K562 (cell line): ENCODE data around the gene CBX8. TPM values are rescaled to one million over a fixed set of nuclear protein-coding genes. Genes with fewer than 3 reads are reported as not detected.

Experiments
- CBFA2T2 ChIP-seq: fragments of 450-650 bp; conservative IDR thresholded peaks from 2 replicates; pipeline ENCODE4 v1.6.1; 2017; ENCODE audit warnings: mild to moderate bottlenecking
- COPS2 ChIP-seq: fragments of 450-650 bp; conservative IDR thresholded peaks from 2 replicates; pipeline ENCODE4 v1.6.1; 2016; ENCODE audit warnings: mild to moderate bottlenecking, moderate library complexity
- E2F3 ChIP-seq: fragments of 250-450 bp; sonication (Bioruptor Pico); IDR thresholded peaks from 2 replicates; pipeline ENCODE4 v1.4.0; 2020; ENCODE audit warnings: mild to moderate bottlenecking
- GTF2E2 ChIP-seq: fragments of 200-800 bp; sonication (Bioruptor generic); IDR thresholded peaks from 2 replicates; pipeline ENCODE4 v1.6.1; 2016; ENCODE audit warnings: missing genetic modification characterization, missing compliant biosample characterization
- KLF10 ChIP-seq: fragments of 250-450 bp; sonication (Bioruptor Pico); IDR thresholded peaks from 2 replicates; pipeline ENCODE4 v1.6.1; 2021; ENCODE audit warnings: matching md5 sums
- L3MBTL2 ChIP-seq: fragments of 450-650 bp; IDR thresholded peaks from 2 replicates; pipeline ENCODE4 v1.6.1; 2016; ENCODE audit warnings: mild to moderate bottlenecking, moderate library complexity
- MTA3 ChIP-seq: fragments of 450-650 bp; formaldehyde crosslinking; IDR thresholded peaks from 2 replicates; pipeline ENCODE4 v1.6.1; 2017; ENCODE audit warnings: mild to moderate bottlenecking, borderline replicate concordance
- NONO ChIP-seq, 2 experiments: fragments of 200-400 bp in 1 of 2; fragments of 450-650 bp in 1 of 2; formaldehyde crosslinking in 1 of 2; IDR thresholded peaks; 2 replicates each; pipeline ENCODE4 v1.6.1; 2017; ENCODE audit warnings: low read depth in 2 of 2, mild to moderate bottlenecking in 2 of 2, moderate library complexity in 2 of 2, low read length in 1 of 2
- PPARD ChIP-seq: fragments of 250-450 bp; sonication (Bioruptor Pico); IDR thresholded peaks from 2 replicates; pipeline ENCODE4 v1.8.0; 2022; ENCODE audit warnings: inconsistent platforms, mild to moderate bottlenecking, moderate library complexity
- RBM17 ChIP-seq: fragments of 200-400 bp; formaldehyde crosslinking; IDR thresholded peaks from 2 replicates; pipeline ENCODE4 v1.6.1; 2017; ENCODE audit warnings: low read depth, mild to moderate bottlenecking, low read length, borderline replicate concordance
- RFX5 ChIP-seq: IDR thresholded peaks from 2 replicates; pipeline ENCODE4 v1.6.1; 2011; ENCODE audit warnings: low read depth, mild to moderate bottlenecking, improper control_type of control experiment, low read length
- RFX7 ChIP-seq: fragments of 250-450 bp; sonication (Bioruptor Pico); IDR thresholded peaks from 2 replicates; pipeline ENCODE4 v1.5.1; 2021; ENCODE audit warnings: mild to moderate bottlenecking
- SMAD4 ChIP-seq: fragments of 250-450 bp; sonication (Bioruptor Pico); conservative IDR thresholded peaks from 2 replicates; pipeline ENCODE4 v1.8.0; 2021; ENCODE audit warnings: inconsistent platforms, mild to moderate bottlenecking, moderate library complexity
- ZNF12 ChIP-seq: sonication (generic); formaldehyde crosslinking; IDR thresholded peaks from 2 replicates; pipeline ENCODE4 v1.4.0; 2020; ENCODE audit warnings: mild to moderate bottlenecking, missing genetic modification reagents
- ZNF311 ChIP-seq: fragments of 250-450 bp; sonication (Bioruptor Pico); IDR thresholded peaks from 2 replicates; pipeline ENCODE4 v1.4.0; 2020; ENCODE audit warnings: mild to moderate bottlenecking, moderate library complexity
- ZNF57 ChIP-seq: fragments of 450-650 bp; formaldehyde crosslinking; IDR thresholded peaks from 2 replicates; pipeline ENCODE4 v1.4.0; 2020; ENCODE audit warnings: mild to moderate bottlenecking, moderate library complexity
- polyA plus RNA-seq, 8 experiments: library from polyadenylated mRNA; depleted of rRNA in 4 of 8; stranded (reverse) in 5 of 8; unstranded in 3 of 8; fragments of >200 nt; fragmentation: Nextera tagmentation in 2 of 8; fragmentation: Illumina TruSeq in 1 of 8; extraction: Ambion mirVana in 2 of 8; extraction: Trizol in 1 of 8; gene quantifications; 2 replicates each; pipeline versions ENCODE4 v1.2.1 to v1.2.3, GENCODE V29; 2011 to 2014; ENCODE audit warnings: inconsistent platforms in 1 of 8, missing spikeins in 1 of 8
- total RNA-seq, 7 experiments: library from RNA; depleted of rRNA in 6 of 7; stranded (reverse); fragments of >200 nt in 6 of 7; fragmentation: Illumina TruSeq in 2 of 7; extraction: Trizol in 2 of 7; gene quantifications; 2 replicates each; pipeline versions ENCODE4 v1.2.1 to v1.2.3, GENCODE V29; 2011 to 2021; ENCODE audit warnings: low replicate concordance in 1 of 7
- TF ChIP-seq, protein P1 (sequence below): fragments of 450-650 bp; formaldehyde crosslinking; conservative IDR thresholded peaks from 2 replicates; pipeline ENCODE4 v1.4.0; 2022; ENCODE audit warnings: mild to moderate bottlenecking, missing genetic modification characterization
- TF ChIP-seq, protein P2 (sequence below): sonication (generic); formaldehyde crosslinking; IDR thresholded peaks from 2 replicates; pipeline ENCODE4 v1.8.1; 2023; ENCODE audit warnings: mild to moderate bottlenecking, missing genetic modification reagents
- TF ChIP-seq, protein P3 (sequence below): sonication (generic); formaldehyde crosslinking; IDR thresholded peaks from 2 replicates; pipeline ENCODE4 v1.9.0; 2022; ENCODE audit warnings: mild to moderate bottlenecking, missing genetic modification reagents
- TF ChIP-seq, protein P4 (sequence below): fragments of 250-450 bp; sonication (Bioruptor Pico); IDR thresholded peaks from 2 replicates; pipeline ENCODE4 v1.4.0; 2020; ENCODE audit warnings: mild to moderate bottlenecking, moderate library complexity

CBX8 gene
- total and polyA plus RNA-seq, 9 of the 15 experiments (the other 6 are each of a cell fraction or from before 2014, with no cell fraction given), result 0.08 to 11.9 (median 2.6) TPM

DNA sequence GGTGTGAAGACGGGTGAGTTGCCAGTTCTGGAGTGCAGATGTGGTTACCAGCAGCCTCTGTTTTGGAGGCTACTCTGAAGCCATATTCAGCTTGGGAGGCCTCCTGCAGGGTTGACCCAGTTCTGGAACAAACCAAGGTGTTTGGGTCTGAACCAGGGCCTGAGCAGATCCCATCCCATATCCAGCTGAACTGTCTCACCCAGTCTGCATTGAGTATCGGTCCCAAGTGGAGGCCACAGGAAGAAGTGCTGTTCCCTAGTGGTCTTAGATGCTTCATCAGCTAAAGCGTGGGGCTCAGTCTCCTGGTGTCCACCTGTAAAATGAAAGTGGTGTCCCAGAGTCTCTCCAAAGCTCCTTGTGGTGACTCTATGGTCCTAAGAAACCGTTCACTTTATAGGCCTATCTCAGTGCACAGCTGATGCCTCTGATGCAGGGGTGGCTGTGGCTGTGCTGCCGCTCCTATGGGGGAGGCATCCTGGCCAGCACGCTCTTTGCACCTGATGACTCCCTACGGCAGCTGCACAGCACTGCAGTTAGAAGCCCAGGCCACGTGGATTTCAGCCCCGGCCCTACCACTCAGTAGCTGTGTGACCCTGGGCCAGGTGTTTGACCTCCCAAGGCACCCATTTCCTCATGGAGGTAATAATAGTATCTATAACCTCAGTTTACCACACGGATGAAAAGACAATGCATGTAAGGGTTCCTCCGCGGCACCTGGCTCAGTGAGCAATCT, 21.3 kb upstream of the CBX8 start (continued):
- TF ChIP-seq, protein P1, sequence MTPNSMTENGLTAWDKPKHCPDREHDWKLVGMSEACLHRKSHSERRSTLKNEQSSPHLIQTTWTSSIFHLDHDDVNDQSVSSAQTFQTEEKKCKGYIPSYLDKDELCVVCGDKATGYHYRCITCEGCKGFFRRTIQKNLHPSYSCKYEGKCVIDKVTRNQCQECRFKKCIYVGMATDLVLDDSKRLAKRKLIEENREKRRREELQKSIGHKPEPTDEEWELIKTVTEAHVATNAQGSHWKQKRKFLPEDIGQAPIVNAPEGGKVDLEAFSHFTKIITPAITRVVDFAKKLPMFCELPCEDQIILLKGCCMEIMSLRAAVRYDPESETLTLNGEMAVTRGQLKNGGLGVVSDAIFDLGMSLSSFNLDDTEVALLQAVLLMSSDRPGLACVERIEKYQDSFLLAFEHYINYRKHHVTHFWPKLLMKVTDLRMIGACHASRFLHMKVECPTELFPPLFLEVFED (CRISPR knock-in tag), result no peak
- TF ChIP-seq NONO (IDR thresholded peaks at IDR 0.05; ENCODE audit: low read depth in 2 of 2, low read length in 1 of 2), result no peak
- no peak for TF ChIP-seq RBM17
- no peak for TF ChIP-seq RFX5
- TF ChIP-seq ZNF57 (CRISPR knock-in tag), result no peak
- peak; percentile 76 for TF ChIP-seq L3MBTL2
- peak; percentile 44 for TF ChIP-seq CBFA2T2
- no peak for TF ChIP-seq MTA3
- no peak for TF ChIP-seq ZNF311 (CRISPR knock-in tag)
- TF ChIP-seq RFX7 (CRISPR knock-in tag), result no peak
- TF ChIP-seq SMAD4 (CRISPR knock-in tag), result no peak
- no peak for TF ChIP-seq COPS2
- TF ChIP-seq, protein P2, sequence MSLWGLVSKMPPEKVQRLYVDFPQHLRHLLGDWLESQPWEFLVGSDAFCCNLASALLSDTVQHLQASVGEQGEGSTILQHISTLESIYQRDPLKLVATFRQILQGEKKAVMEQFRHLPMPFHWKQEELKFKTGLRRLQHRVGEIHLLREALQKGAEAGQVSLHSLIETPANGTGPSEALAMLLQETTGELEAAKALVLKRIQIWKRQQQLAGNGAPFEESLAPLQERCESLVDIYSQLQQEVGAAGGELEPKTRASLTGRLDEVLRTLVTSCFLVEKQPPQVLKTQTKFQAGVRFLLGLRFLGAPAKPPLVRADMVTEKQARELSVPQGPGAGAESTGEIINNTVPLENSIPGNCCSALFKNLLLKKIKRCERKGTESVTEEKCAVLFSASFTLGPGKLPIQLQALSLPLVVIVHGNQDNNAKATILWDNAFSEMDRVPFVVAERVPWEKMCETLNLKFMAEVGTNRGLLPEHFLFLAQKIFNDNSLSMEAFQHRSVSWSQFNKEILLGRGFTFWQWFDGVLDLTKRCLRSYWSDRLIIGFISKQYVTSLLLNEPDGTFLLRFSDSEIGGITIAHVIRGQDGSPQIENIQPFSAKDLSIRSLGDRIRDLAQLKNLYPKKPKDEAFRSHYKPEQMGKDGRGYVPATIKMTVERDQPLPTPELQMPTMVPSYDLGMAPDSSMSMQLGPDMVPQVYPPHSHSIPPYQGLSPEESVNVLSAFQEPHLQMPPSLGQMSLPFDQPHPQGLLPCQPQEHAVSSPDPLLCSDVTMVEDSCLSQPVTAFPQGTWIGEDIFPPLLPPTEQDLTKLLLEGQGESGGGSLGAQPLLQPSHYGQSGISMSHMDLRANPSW (CRISPR knock-in tag), result no peak
- TF ChIP-seq GTF2E2 (tag), result no peak
- TF ChIP-seq, protein P3, sequence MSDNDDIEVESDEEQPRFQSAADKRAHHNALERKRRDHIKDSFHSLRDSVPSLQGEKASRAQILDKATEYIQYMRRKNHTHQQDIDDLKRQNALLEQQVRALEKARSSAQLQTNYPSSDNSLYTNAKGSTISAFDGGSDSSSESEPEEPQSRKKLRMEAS (CRISPR knock-in tag), result peak; percentile 79
- 0 out of 2 replicates have a peak, but pooled peaks have one; percentile 27 for TF ChIP-seq E2F3 (CRISPR knock-in tag)
- no peak for TF ChIP-seq ZNF12 (CRISPR knock-in tag)
- no peak for TF ChIP-seq KLF10 (CRISPR knock-in tag)
- TF ChIP-seq, protein P4, sequence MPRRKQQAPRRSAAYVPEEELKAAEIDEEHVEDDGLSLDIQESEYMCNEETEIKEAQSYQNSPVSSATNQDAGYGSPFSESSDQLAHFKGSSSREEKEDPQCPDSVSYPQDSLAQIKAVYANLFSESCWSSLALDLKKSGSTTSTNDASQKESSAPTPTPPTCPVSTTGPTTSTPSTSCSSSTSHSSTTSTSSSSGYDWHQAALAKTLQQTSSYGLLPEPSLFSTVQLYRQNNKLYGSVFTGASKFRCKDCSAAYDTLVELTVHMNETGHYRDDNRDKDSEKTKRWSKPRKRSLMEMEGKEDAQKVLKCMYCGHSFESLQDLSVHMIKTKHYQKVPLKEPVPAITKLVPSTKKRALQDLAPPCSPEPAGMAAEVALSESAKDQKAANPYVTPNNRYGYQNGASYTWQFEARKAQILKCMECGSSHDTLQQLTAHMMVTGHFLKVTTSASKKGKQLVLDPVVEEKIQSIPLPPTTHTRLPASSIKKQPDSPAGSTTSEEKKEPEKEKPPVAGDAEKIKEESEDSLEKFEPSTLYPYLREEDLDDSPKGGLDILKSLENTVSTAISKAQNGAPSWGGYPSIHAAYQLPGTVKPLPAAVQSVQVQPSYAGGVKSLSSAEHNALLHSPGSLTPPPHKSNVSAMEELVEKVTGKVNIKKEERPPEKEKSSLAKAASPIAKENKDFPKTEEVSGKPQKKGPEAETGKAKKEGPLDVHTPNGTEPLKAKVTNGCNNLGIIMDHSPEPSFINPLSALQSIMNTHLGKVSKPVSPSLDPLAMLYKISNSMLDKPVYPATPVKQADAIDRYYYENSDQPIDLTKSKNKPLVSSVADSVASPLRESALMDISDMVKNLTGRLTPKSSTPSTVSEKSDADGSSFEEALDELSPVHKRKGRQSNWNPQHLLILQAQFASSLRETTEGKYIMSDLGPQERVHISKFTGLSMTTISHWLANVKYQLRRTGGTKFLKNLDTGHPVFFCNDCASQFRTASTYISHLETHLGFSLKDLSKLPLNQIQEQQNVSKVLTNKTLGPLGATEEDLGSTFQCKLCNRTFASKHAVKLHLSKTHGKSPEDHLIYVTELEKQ (CRISPR knock-in tag), result no peak
- no peak for TF ChIP-seq PPARD (CRISPR knock-in tag)
